ENCODE measurements around the gene TBCB. TPM values are rescaled to one million over a fixed set of nuclear protein-coding genes. Genes with fewer than 3 reads are reported as not detected.

TBCB gene
- polyA plus RNA-seq, 3 donors = 167 to 233 (median 178) TPM

GRCh38 chr19:36120984-36121358 is 5.7 kb downstream of the TBCB start:
- no peaks in the 10 kb centered on the region for H3K9me3 ChIP-seq (replicated peaks in 1 of 2; ENCODE audit: control insufficient read depth in 1 of 2, insufficient read depth in 1 of 2, low read length in 2 of 2)
- peaks cover 7% of the 10 kb centered on the region for H4K20me1 ChIP-seq (ENCODE audit: insufficient read depth, low read length)
- peaks cover 6 to 10% of the 10 kb centered on the region in 2 donors for H3K4me1 ChIP-seq (ENCODE audit: control insufficient read depth in 1 of 2, insufficient read depth in 2 of 2, low read length in 2 of 2)
- WGBS (ENCODE audit: insufficient coverage) = 99% methylated on average over 17 of the region's 18 CpGs
- no peak overlapping the region for H3K9ac ChIP-seq (ENCODE audit: insufficient read depth, low read length, poor library complexity, severe bottlenecking)
- no peaks in the 10 kb centered on the region for H3K9me3 Mint-ChIP-seq
- no peak overlapping the region for H3K4me2 ChIP-seq (replicated peaks; ENCODE audit: extremely low read depth, low read length, poor library complexity, severe bottlenecking)
- H3K4me1 Mint-ChIP-seq = peaks cover 10% of the 10 kb centered on the region
- no peak for TF ChIP-seq CTCF (IDR thresholded peaks at IDR 0.05)
- H3K36me3 Mint-ChIP-seq = peaks cover 78 to 92% of the 10 kb centered on the region in 2 donors
- no peak overlapping the region for H2AFZ ChIP-seq (ENCODE audit: insufficient read depth, low read depth, low read length, poor library complexity, severe bottlenecking)
- intact Hi-C loops (cut with micrococcal nuclease) = no loop called here
- H3K4me3 ChIP-seq (replicated peaks in 1 of 3; ENCODE audit: low read depth in 2 of 3, low read length in 3 of 3) = no peak overlapping the region
- no peak overlapping the region for H3K4me3 Mint-ChIP-seq
- H3K27me3 Mint-ChIP-seq (ENCODE audit: low read depth in 3 of 3) = peaks cover 0 to 1% (median 0%) of the 10 kb centered on the region in 3 donors
- H3K36me3 ChIP-seq (replicated peaks in 1 of 2; ENCODE audit: control insufficient read depth in 1 of 2, insufficient read depth in 2 of 2, low read length in 2 of 2) = peaks cover 53 to 82% of the 10 kb centered on the region in 2 donors
- no peaks in the 10 kb centered on the region for H3K27me3 ChIP-seq (ENCODE audit: control insufficient read depth in 2 of 2, insufficient read depth in 2 of 2, low read length in 2 of 2)
- H3K27ac Mint-ChIP-seq = no peak overlapping the region
- H3K27ac ChIP-seq (ENCODE audit: low read depth in 1 of 2, low read length in 2 of 2) = no peak overlapping the region
- peaks cover 16% of the 10 kb centered on the region for H3K79me2 ChIP-seq (ENCODE audit: insufficient read depth, low read length)
- no peak for DNase-seq

GRCh38 chr19:36121486-36122124 is 6.3 kb downstream of the TBCB start:
- 91% methylated on average over 49 of the region's 49 CpGs for WGBS (ENCODE audit: insufficient coverage)
- no peak overlapping the region for H2AFZ ChIP-seq (ENCODE audit: insufficient read depth, low read depth, low read length, poor library complexity, severe bottlenecking)
- DNase-seq = no peak
- H3K27me3 ChIP-seq (ENCODE audit: control insufficient read depth in 2 of 2, insufficient read depth in 2 of 2, low read length in 2 of 2) = no peaks in the 10 kb centered on the region
- no peak overlapping the region for H3K4me2 ChIP-seq (replicated peaks; ENCODE audit: extremely low read depth, low read length, poor library complexity, severe bottlenecking)
- H3K79me2 ChIP-seq (ENCODE audit: insufficient read depth, low read length) = peaks cover 10% of the 10 kb centered on the region
- Mint-ChIP-seq H3K36me3 (peaks cover 78 to 93% of the 10 kb centered on the region in 2 donors), H3K4me3 (no peak overlapping the region), H3K27me3 (ENCODE audit: low read depth in 3 of 3) (peaks cover 0 to 1% (median 0%) of the 10 kb centered on the region in 3 donors), H3K27ac (peak overlapping the region in 1 of 7 donors; percentile 37), H3K4me1 (peaks cover 6% of the 10 kb centered on the region), H3K9me3 (no peaks in the 10 kb centered on the region)
- H3K4me3 ChIP-seq (replicated peaks in 1 of 3; ENCODE audit: low read depth in 2 of 3, low read length in 3 of 3) = no peak overlapping the region
- H3K36me3 ChIP-seq (replicated peaks in 1 of 2; ENCODE audit: control insufficient read depth in 1 of 2, insufficient read depth in 2 of 2, low read length in 2 of 2) = peaks cover 52 to 84% of the 10 kb centered on the region in 2 donors
- H3K4me1 ChIP-seq (ENCODE audit: control insufficient read depth in 1 of 2, insufficient read depth in 2 of 2, low read length in 2 of 2) = peaks cover 0 to 4% of the 10 kb centered on the region in 2 donors
- no peak overlapping the region for H3K9ac ChIP-seq (ENCODE audit: insufficient read depth, low read length, poor library complexity, severe bottlenecking)
- no peaks in the 10 kb centered on the region for H3K9me3 ChIP-seq (replicated peaks in 1 of 2; ENCODE audit: control insufficient read depth in 1 of 2, insufficient read depth in 1 of 2, low read length in 2 of 2)
- peaks cover under 1% of the 10 kb centered on the region for H4K20me1 ChIP-seq (ENCODE audit: insufficient read depth, low read length)
- intact Hi-C loops (cut with micrococcal nuclease) = no loop called here
- no peak overlapping the region for H3K27ac ChIP-seq (ENCODE audit: low read depth in 1 of 2, low read length in 2 of 2)
- TF ChIP-seq CTCF (IDR thresholded peaks at IDR 0.05) = no peak

Measured in CD14-positive monocyte (primary cell).